ENCODE data around the gene PAX6.

Gene PAX6

DNA sequence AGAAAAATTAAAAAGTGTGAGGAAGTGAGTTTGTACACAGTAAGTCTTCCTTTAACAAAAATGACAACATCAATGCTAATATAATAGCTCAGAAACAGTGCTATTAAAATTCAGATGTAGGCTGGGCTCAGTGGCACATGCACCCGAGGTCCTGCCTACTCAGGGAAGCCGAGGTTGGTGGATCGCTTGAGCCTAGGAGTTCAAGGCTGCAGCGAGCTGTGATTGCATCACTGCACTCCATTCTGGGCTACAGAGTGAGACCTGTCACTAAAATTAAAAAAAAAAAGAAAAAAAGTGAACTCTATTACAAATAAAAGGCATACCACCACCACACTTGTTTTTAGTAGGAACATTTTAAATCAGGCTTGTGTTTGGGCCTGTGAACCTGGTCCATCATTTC, 39.2 kb upstream of the PAX6 start:
- TF ChIP-seq YY1 (IDR thresholded peaks at IDR 0.05; ENCODE audit: low read depth) (no peak), CEBPB (IDR thresholded peaks at IDR 0.05) (no peak), RAD21 (IDR thresholded peaks at IDR 0.05; ENCODE audit: low read depth) (no peak), EP300 (IDR thresholded peaks at IDR 0.05; ENCODE audit: borderline replicate concordance) (no peak), EGR1 (IDR thresholded peaks at IDR 0.05) (no peak), ZBTB7A (IDR thresholded peaks at IDR 0.05; ENCODE audit: low read depth) (no peak)
- TF ChIP-seq, protein P1, sequence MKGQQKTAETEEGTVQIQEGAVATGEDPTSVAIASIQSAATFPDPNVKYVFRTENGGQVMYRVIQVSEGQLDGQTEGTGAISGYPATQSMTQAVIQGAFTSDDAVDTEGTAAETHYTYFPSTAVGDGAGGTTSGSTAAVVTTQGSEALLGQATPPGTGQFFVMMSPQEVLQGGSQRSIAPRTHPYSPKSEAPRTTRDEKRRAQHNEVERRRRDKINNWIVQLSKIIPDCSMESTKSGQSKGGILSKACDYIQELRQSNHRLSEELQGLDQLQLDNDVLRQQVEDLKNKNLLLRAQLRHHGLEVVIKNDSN (IDR thresholded peaks at IDR 0.05), result no peak

DNA sequence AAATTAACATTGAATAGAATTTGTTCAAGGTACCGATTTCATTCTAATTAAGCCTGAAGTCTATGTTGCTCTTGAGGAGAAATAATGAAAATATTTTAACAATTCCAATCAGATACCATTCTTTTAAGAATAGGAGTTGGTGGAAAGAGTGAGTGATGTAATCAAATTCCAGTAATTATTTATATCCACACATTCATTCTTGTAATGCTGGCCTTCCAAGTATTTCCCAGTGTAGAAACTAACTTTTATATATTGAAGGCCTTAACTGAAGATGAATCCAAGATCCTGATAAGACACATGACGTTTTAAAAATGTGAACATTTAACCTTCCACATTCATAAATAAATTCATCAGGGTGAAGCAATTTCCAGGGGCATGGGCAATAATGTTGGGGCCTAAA, 36.6 kb upstream of the PAX6 start:
- TF ChIP-seq, protein P2, sequence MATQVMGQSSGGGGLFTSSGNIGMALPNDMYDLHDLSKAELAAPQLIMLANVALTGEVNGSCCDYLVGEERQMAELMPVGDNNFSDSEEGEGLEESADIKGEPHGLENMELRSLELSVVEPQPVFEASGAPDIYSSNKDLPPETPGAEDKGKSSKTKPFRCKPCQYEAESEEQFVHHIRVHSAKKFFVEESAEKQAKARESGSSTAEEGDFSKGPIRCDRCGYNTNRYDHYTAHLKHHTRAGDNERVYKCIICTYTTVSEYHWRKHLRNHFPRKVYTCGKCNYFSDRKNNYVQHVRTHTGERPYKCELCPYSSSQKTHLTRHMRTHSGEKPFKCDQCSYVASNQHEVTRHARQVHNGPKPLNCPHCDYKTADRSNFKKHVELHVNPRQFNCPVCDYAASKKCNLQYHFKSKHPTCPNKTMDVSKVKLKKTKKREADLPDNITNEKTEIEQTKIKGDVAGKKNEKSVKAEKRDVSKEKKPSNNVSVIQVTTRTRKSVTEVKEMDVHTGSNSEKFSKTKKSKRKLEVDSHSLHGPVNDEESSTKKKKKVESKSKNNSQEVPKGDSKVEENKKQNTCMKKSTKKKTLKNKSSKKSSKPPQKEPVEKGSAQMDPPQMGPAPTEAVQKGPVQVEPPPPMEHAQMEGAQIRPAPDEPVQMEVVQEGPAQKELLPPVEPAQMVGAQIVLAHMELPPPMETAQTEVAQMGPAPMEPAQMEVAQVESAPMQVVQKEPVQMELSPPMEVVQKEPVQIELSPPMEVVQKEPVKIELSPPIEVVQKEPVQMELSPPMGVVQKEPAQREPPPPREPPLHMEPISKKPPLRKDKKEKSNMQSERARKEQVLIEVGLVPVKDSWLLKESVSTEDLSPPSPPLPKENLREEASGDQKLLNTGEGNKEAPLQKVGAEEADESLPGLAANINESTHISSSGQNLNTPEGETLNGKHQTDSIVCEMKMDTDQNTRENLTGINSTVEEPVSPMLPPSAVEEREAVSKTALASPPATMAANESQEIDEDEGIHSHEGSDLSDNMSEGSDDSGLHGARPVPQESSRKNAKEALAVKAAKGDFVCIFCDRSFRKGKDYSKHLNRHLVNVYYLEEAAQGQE (IDR thresholded peaks at IDR 0.05; ENCODE audit: low read depth), result no peak

DNA sequence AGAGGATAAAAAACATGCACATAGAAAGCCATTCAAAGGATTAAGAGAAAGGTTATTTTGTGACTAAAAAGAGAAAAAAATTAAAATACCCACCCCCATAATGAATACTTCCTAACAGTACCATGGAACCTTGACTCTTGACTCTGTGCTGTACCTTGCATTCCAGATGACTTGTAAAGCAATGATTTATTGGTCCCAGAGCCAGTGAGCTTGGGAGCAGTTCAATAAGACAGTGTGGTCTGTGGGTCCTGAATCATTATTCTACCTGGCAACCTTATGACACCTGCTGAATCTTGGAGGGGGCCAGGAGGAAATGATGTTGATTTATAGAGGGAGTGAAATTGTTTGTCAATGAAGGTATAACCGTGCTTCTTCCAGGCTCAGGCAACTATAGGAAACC, 34.2 kb upstream of the PAX6 start:
- TF ChIP-seq, protein P1 (IDR thresholded peaks at IDR 0.05), result no peak

DNA sequence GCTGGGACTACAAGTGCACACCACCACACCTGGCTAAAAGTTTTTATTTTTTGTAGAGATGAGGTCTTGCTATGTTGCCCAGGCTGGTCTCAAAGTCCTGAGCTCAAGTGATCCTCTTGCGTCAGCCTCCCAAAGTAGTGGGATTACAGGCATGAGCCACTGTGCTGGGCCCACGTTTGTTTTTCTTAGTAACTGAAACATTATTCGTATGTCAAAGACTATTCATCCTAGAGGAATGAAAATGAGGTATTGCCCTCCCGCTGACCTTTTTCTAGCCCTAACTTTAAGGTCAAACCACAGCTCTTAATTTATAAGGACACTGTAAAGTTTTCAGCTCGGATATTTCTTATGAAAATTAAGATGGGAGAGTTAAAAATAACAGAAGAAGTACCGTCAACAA, 33.2 kb upstream of the PAX6 start:
- TF ChIP-seq TEAD4 (IDR thresholded peaks at IDR 0.05) (no peak), CEBPB (IDR thresholded peaks at IDR 0.05) (no peak), EGR1 (IDR thresholded peaks at IDR 0.05) (no peak), TCF12 (IDR thresholded peaks at IDR 0.05; ENCODE audit: low read depth) (no peak), FOXM1 (IDR thresholded peaks at IDR 0.05; ENCODE audit: borderline replicate concordance, low read depth) (no peak), RAD21 (IDR thresholded peaks at IDR 0.05; ENCODE audit: low read depth) (no peak), ZBTB7A (IDR thresholded peaks at IDR 0.05; ENCODE audit: low read depth) (no peak), NFIC (IDR thresholded peaks at IDR 0.05) (no peak), YY1 (IDR thresholded peaks at IDR 0.05; ENCODE audit: low read depth) (no peak), EP300 (IDR thresholded peaks at IDR 0.05; ENCODE audit: borderline replicate concordance) (no peak), CREB1 (IDR thresholded peaks at IDR 0.05; ENCODE audit: low read depth) (no peak), TAF1 (IDR thresholded peaks at IDR 0.05; ENCODE audit: low read depth) (no peak)
- TF ChIP-seq, protein P1 (IDR thresholded peaks at IDR 0.05), result no peak
- TF ChIP-seq, protein P2 (IDR thresholded peaks at IDR 0.05; ENCODE audit: low read depth), result no peak
- TF ChIP-seq, protein P3, sequence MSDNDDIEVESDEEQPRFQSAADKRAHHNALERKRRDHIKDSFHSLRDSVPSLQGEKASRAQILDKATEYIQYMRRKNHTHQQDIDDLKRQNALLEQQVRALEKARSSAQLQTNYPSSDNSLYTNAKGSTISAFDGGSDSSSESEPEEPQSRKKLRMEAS (IDR thresholded peaks at IDR 0.05), result no peak

DNA sequence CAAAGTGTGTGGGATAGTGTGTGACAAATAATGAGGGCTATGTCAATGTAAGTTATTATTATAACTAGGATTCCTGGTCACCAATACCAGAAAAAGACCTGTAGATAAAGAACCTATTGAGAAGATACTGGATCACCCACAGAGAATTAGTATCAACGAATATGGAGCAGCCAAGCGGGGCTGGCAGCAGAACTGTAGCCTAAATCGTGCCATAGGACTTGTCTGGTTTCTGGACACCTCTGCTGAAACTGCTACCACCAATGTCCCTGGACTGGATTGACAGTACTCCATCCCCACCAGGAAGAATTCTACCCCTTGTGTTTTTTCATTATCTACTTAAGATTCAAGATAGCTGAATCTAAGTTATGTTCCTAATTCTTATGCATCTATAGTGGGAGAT, 30.3 kb upstream of the PAX6 start:
- TF ChIP-seq NFIC (IDR thresholded peaks at IDR 0.05) (no peak), CEBPB (IDR thresholded peaks at IDR 0.05) (no peak), EGR1 (IDR thresholded peaks at IDR 0.05) (no peak), TAF1 (IDR thresholded peaks at IDR 0.05; ENCODE audit: low read depth) (no peak), EP300 (IDR thresholded peaks at IDR 0.05; ENCODE audit: borderline replicate concordance) (no peak), TEAD4 (IDR thresholded peaks at IDR 0.05) (no peak), FOXM1 (IDR thresholded peaks at IDR 0.05; ENCODE audit: borderline replicate concordance, low read depth) (no peak), TCF12 (IDR thresholded peaks at IDR 0.05; ENCODE audit: low read depth) (no peak), YY1 (IDR thresholded peaks at IDR 0.05; ENCODE audit: low read depth) (no peak), CREB1 (IDR thresholded peaks at IDR 0.05; ENCODE audit: low read depth) (no peak), RAD21 (IDR thresholded peaks at IDR 0.05; ENCODE audit: low read depth) (no peak)
- TF ChIP-seq, protein P1 (IDR thresholded peaks at IDR 0.05), result no peak
- TF ChIP-seq, protein P2 (IDR thresholded peaks at IDR 0.05; ENCODE audit: low read depth), result no peak
